Neutrophil (primary cell): ENCODE data around the gene FREM2.

Experiments used
- H3K27ac ChIP-seq: fragments of 200-600 bp; sonication (generic); 2 replicates; pipeline ENCODE4 v1.5.1; 2016; ENCODE audit warnings: mild to moderate bottlenecking, moderate library complexity
- H3K27me3 ChIP-seq: fragments of 200-600 bp; sonication (generic); 2 replicates; pipeline ENCODE4 v1.6.0; 2016; ENCODE audit warnings: mild to moderate bottlenecking
- H3K36me3 ChIP-seq: fragments of 200-600 bp; sonication (generic); 2 replicates; pipeline ENCODE4 v1.5.1; 2017
- H3K4me1 ChIP-seq, 2 experiments: fragments of 200-600 bp in 1 of 2; sonication (generic) in 1 of 2; 1 replicate in 1 of 2; 2 replicates in 1 of 2; pipeline versions ENCODE4 v1.5.1 to v1.6.1; 2013 to 2016; ENCODE audit warnings: low read depth in 1 of 2, low read length in 1 of 2, mild to moderate bottlenecking in 1 of 2, moderate library complexity in 1 of 2; ENCODE audit not compliant: control insufficient read depth in 1 of 2, insufficient read depth in 1 of 2
- H3K4me3 ChIP-seq, 2 experiments: fragments of 200-600 bp in 1 of 2; sonication (generic) in 1 of 2; 1 replicate in 1 of 2; 2 replicates in 1 of 2; pipeline ENCODE4 v1.5.1; 2013 to 2016; ENCODE audit warnings: low read depth in 1 of 2, low read length in 1 of 2, mild to moderate bottlenecking in 1 of 2, moderate library complexity in 1 of 2
- H3K9me3 ChIP-seq: fragments of 200-600 bp; sonication (generic); 2 replicates; pipeline ENCODE4 v1.5.1; 2016
- CTCF ChIP-seq: fragments of 200-600 bp; sonication (generic); IDR thresholded peaks from 2 replicates; pipeline ENCODE4 v1.5.1; 2016; ENCODE audit warnings: antibody characterized with exemption

FREM2 gene

GRCh38 chr13:38664906-38665305 is 22.0 kb upstream of the FREM2 start:
- Histone ChIP-seq H3K27me3 (no peaks in the 10 kb centered on the region), H3K4me3 (no peak overlapping the region), H3K36me3 (no peaks in the 10 kb centered on the region), H3K9me3 (no peaks in the 10 kb centered on the region), H3K4me1 (no peaks in the 10 kb centered on the region), H3K27ac (no peak overlapping the region)
- TF ChIP-seq CTCF: no peak

- no peak overlapping the region for H3K27ac ChIP-seq
- no peaks in the 10 kb centered on the region for H3K36me3 ChIP-seq
- no peak overlapping the region for H3K4me3 ChIP-seq
- H3K9me3 ChIP-seq: no peaks in the 10 kb centered on the region
- no peaks in the 10 kb centered on the region for H3K27me3 ChIP-seq
- no peak for TF ChIP-seq CTCF
- H3K4me1 ChIP-seq: no peaks in the 10 kb centered on the region
Measured at GRCh38 chr13:38667526-38668109, 19.3 kb upstream of the FREM2 start.

- no peak overlapping the region for H3K27ac ChIP-seq
- no peaks in the 10 kb centered on the region for H3K4me1 ChIP-seq
- H3K9me3 ChIP-seq: no peaks in the 10 kb centered on the region
- H3K36me3 ChIP-seq: no peaks in the 10 kb centered on the region
- no peak overlapping the region for H3K4me3 ChIP-seq
- no peak for TF ChIP-seq CTCF
- no peaks in the 10 kb centered on the region for H3K27me3 ChIP-seq
Measured at GRCh38 chr13:38669234-38669964, 17.5 kb upstream of the FREM2 start.

- Histone ChIP-seq H3K4me1 (no peaks in the 10 kb centered on the region), H3K27me3 (no peaks in the 10 kb centered on the region), H3K9me3 (no peaks in the 10 kb centered on the region), H3K4me3 (no peak overlapping the region), H3K36me3 (no peaks in the 10 kb centered on the region), H3K27ac (no peak overlapping the region)
- TF ChIP-seq CTCF: no peak
Measured at GRCh38 chr13:38670627-38671026, 16.2 kb upstream of the FREM2 start.

- Histone ChIP-seq H3K9me3 (no peaks in the 10 kb centered on the region), H3K27ac (no peak overlapping the region), H3K4me1 (no peaks in the 10 kb centered on the region), H3K4me3 (no peak overlapping the region), H3K36me3 (no peaks in the 10 kb centered on the region), H3K27me3 (no peaks in the 10 kb centered on the region)
- no peak for TF ChIP-seq CTCF
Measured at GRCh38 chr13:38671980-38672379, 14.9 kb upstream of the FREM2 start.
